Fibroblast of skin of left quadriceps (primary cell): ENCODE results near the gene EEFSEC.

Experiments
- DNase-seq, 2 experiments: peaks; one replicate each; pipeline ENCODE4 v3.0.0-alpha.2; 2013; ENCODE audit warnings: low read depth in 2 of 2

EEFSEC gene

DNA sequence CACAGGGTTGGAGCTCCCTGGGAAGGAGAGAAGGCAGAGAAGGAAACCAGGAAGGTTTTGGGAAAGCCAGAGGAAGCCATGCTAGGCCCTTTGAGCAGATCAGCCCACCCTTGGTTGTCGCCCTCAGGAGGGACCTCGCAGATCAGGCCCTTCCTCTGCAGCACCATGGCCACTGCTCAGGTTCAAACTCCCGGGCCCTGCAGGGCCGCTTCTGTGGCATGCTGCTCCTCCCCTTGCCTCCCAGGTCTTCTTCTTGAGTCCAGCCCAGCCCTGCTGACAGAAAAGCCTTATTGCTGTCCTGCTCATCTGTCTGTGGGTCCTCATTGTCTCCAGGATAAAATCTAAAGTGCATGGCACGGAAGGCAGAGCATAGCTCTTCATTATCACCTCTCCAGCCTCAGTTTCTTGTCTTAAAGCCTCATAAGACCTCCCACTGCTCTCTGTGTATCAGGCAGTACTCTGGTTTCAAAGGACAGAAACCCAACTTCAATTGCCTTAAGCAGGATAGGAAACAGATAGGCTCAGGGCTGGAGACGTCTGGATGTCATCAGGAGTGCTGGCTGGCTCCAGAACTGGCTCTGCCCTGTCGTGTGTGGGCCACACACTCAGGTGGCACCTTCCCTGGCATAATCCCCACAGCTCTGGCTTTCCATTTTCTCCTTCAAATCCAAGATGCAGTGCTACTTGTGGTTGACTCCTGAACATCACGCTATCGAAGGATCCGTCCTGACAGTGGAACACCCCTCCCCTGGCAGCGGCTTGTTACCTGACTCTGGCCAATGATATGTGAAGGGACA is 118.5 kb downstream of the EEFSEC start:
- no peak for DNase-seq

DNA sequence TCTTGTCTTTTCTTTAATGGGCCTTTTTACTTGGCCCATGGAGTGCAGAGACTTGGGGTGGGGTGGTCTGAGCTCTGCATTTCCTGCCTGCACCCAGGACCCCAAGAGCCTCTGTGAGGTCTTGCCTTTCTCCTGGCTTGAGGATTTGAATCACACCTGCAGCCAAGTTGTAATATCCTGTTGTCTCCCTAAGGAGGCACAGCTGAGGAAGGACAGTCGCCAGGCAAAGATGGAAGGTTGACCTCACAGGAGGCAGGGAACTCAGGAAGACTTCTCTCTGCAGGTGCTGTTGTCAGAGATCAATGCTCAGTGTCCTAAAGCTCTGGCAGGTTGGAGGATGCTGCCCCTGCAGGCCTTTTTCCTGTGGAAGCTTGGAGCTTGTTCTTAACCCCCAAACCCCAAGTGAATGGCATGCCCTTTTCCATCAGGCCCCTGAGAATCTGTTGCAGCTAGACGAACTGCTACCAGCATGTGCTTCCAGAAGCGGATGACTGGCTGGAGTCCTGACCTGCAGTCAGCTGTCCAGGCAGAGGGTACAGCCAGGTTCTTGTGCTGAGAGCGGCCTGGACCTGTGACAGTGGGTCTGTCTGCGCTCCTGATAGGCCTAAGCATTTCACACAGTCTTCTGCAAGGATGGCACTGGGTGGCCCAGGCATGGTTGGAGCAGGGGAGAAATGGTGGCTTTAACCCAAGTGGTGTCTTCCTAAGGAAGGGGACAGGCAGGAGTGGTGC is 120.0 kb downstream of the EEFSEC start:
- DNase-seq = no peak

DNA sequence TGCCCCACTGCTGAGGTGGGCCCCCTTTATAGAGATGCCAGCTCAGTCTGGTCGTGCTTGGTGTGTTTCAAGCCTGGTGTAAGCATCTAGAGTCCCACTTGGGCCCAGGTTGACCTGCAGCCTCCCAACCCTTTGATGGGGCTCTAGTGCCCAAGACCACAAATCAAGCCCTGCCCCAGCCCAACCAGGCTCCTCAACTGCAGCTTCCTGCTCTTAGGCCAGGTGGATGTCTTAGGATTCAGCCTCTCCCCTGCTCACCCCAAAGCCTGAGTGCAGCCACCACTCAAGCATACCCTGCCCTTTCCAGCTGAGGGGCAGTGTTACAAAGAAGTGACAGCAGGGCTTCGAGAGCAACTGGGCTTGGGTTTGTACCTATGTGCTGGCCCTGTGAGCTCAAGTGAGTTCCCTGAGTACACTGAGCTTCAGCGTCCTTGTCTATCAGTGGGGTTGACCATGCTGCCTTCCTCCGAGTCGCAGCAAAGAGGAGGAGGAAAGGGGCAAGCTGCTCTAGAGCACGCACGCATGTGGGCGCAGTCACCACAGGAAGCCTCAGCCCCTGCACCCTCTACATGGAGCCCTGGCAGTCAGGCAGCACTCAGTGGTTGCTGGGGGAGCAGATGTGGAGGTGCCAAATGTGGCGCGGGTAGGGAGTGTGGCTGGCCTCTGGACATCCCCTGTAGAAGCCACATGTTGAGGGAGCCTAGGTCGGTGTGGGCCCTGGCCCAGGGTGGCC is 120.7 kb downstream of the EEFSEC start:
- DNase-seq = no peak

DNA sequence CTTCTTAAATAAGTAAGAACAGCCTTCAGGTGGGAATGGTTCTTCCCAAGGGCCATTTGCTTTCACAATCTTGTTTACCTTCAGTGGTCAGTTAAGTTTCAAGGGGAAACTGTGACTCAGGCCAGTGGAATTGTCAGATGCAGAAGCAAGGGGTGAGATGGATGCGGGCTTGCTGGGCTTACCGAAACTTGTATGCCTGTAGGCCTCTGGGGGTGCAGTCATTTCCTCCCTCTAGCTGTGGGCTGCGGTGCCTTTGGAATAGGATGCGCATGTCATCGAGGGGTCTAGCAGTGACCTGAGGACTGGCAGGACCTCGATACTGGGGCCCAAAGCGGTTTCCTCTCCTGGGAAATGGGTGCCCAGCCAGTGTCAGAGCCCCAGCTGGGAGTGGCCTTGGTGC is 121.6 kb downstream of the EEFSEC start:
- DNase-seq = peak; percentile 32 to 44

- no peak for DNase-seq
Observed at GRCh38 chr3:128275316-128276145, 122.2 kb downstream of the EEFSEC start.

DNA sequence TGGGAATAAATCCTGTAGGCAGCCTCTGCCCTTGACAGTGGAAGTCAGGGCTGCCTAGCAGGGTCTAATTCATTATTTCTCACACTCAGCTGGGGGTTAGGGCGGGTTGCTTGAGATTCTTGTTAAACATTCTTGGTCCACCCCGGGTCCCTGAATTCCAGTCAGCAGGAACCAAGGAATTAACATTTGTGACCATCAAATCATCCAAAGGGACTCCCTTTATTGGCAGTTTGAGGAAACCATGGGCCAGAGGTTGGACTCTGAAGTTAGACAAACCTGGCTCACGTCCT is 122.8 kb downstream of the EEFSEC start:
- no peak for DNase-seq

GRCh38 chr3:128276577-128277183 is 123.4 kb downstream of the EEFSEC start:
- no peak for DNase-seq

GRCh38 chr3:128277378-128278069 is 124.2 kb downstream of the EEFSEC start:
- DNase-seq = no peak

- no peak for DNase-seq
Observed at GRCh38 chr3:128278130-128278529, 124.8 kb downstream of the EEFSEC start.

DNA sequence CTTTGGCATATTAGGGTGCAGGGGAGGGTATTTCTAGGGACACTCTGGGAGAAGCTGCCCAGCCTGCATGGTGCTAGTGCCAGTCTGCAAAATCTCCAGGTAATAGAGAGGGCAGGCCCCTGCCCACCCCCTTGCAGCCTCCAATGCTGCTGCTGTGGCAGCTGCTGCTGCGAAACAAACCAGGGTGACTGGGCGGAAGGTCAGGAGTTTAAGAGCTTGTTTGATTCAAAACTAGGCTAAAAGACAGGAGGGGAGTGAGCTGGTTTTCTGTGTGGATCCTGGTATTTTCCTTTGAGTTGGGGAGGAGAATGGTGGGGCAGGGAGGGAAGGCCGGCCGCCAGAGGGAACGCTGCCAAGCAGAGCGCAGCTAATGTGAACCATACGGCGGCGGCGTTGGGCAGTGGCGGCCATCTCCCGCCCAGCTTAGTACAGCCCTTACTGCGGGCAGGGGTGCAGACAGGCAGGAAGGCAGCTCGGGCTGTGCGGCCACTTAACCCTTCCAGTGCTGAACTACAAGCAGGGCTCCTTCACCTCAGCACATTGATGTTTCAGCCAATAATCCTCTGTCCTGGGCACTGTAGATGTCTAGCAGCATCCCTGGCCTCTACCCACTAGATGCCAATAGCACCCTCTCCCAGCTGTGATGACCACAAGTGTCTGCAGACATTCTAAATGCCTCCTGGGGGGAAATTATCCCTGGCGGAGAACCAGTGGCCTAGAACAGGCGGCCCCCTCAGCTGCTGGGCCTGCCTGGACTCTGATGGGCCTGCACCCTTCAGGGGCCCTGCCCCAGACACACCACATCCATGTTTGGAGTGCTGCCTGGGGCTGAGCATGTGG is 125.7 kb downstream of the EEFSEC start:
- DNase-seq = peak; percentile 77

GRCh38 chr3:128279601-128279880 is 126.3 kb downstream of the EEFSEC start:
- DNase-seq = no peak

- no peak for DNase-seq
Observed at GRCh38 chr3:128280481-128281052, 127.3 kb downstream of the EEFSEC start.

DNA sequence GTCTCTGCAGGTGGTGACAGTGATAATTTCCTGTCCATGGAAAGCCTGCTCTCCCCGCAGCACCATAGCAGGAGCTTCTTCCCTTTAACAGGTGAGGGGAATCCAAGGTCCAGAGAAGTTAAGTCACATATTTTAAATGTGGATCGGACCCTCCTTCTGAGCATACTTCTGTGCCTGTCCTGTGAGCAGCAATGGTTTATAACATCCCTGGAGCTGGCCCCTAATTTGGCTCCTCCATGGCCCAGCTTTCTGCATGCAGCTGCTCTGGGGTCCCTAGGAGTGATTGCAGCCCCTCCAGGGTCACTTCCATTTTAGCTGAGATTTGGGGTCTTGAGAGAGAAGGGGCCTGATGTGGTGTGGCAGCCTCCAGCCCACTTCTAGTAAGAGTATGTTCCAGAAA is 127.8 kb downstream of the EEFSEC start:
- DNase-seq = no peak

- DNase-seq = no peak
Observed at GRCh38 chr3:128281461-128282367, 128.4 kb downstream of the EEFSEC start.

DNA sequence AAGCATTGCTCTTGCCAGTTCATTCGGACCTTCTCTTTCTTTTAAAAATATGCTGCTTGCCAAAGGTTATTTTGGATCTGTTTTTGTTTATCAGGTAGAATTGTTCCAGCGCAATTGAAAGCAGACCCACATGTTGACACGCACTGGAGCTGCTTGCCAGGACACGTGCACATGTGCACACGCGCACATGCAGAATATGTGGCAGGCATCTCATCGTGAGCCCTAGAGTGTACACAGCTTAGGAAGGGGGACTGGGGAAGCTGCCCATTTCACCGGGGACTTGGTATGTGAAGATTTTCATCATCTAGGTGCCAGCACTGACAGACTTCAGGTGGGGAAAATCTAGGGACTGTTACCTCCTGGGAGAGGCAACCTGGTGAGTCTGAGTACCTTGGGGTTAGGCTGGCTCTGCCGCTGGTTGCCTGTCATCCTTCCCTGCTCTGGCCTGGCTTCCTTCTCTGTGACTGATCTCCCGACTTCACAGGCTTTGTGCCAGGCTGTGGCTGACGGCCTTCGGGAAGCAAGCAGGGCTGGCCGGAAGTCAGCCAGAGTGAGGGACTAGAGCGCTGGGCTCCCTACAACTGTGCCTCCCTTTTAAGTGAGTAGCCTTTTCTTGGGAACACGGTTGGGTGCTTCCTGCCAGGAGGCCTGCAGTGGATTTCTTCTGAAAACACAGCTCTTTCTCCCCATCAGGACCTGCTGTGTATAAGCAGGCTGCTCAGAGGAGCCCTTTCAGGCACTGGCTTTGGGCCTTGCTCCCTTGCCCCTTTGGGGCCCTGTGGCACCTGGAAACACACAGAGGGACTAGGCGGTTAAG is 129.3 kb downstream of the EEFSEC start:
- DNase-seq = no peak

DNA sequence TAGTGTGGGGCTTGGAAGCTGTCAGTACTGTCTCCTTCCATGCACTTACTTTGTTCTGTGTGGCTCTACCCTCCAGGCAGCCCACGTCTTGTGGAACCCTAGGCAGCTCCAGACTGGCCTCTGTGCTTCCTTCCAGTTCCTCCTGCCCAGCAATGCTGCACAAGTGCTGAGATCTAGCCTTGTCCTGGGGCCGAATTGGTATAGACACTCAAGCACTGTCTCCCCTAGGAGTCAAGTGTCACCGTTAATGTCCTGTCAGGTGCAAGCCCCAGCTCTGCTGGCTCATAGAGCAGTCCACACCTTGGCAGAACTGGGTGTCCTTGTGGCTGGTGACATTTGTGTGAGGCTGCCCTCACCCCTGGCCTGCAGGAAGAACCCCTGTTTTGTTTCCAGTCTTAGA is 130.1 kb downstream of the EEFSEC start:
- DNase-seq = no peak

- DNase-seq = no peak
Observed at GRCh38 chr3:128285042-128285966, 132.0 kb downstream of the EEFSEC start.
